Activated T-cell treated with anti-CD3 and anti-CD28 coated beads, Interleukin-2, amount 50 U/mL, for 72 hours (primary cell): ENCODE measurements around the gene ZCWPW1. TPM values are rescaled to one million over a fixed set of nuclear protein-coding genes. Genes with fewer than 3 reads are reported as not detected.
"Not testable (repeated sequence)": the region's sequence is repeated elsewhere in the genome, so short reads cannot be mapped to it uniquely, and the experiment has no call there.

Experiments
- ATAC-seq, 2 donors: fragments of 150-1000 bp; cut with Tn5 transposase; replicated peaks in 1 of 2; 2 replicates each; pipeline ENCODE4 v1.10.0; 2021; ENCODE audit warnings: moderate library complexity in 2 of 2, mild to moderate bottlenecking in 1 of 2
- DNase-seq, 2 donors: peaks; one replicate each; pipeline ENCODE4 v3.0.0; 2021 to 2022; ENCODE audit warnings: mixed read lengths in 1 of 2
- H3K27ac Mint-ChIP-seq: one replicate; pipeline ENCODE4 v1.8.0; 2022; ENCODE audit warnings: mild to moderate bottlenecking, moderate library complexity, mixed read lengths
- H3K27me3 Mint-ChIP-seq: one replicate; pipeline ENCODE4 v1.8.0; 2022; ENCODE audit warnings: low read depth, mixed read lengths
- H3K36me3 Mint-ChIP-seq, 2 donors: one replicate each; pipeline ENCODE4 v1.8.0; 2022; ENCODE audit warnings: mixed read lengths in 2 of 2, mild to moderate bottlenecking in 1 of 2; ENCODE audit not compliant: insufficient read depth in 2 of 2
- H3K4me1 Mint-ChIP-seq: one replicate; pipeline ENCODE4 v1.8.0; 2022; ENCODE audit warnings: low read depth, mixed read lengths
- H3K4me3 Mint-ChIP-seq, 2 donors: one replicate each; pipeline ENCODE4 v1.8.0; 2022; ENCODE audit warnings: mild to moderate bottlenecking in 2 of 2, mixed read lengths in 2 of 2, moderate library complexity in 2 of 2
- H3K9me3 Mint-ChIP-seq, 2 donors: one replicate each; pipeline ENCODE4 v1.8.0; 2022; ENCODE audit warnings: mixed read lengths in 2 of 2
- total RNA-seq, 2 donors: library from RNA; stranded (reverse); gene quantifications; one replicate each; pipeline ENCODE4 v1.2.3, GENCODE V29; 2022

The ZCWPW1 gene
- total RNA-seq, 2 donors from 2014 or later: 5.9 to 6.5 TPM

DNA sequence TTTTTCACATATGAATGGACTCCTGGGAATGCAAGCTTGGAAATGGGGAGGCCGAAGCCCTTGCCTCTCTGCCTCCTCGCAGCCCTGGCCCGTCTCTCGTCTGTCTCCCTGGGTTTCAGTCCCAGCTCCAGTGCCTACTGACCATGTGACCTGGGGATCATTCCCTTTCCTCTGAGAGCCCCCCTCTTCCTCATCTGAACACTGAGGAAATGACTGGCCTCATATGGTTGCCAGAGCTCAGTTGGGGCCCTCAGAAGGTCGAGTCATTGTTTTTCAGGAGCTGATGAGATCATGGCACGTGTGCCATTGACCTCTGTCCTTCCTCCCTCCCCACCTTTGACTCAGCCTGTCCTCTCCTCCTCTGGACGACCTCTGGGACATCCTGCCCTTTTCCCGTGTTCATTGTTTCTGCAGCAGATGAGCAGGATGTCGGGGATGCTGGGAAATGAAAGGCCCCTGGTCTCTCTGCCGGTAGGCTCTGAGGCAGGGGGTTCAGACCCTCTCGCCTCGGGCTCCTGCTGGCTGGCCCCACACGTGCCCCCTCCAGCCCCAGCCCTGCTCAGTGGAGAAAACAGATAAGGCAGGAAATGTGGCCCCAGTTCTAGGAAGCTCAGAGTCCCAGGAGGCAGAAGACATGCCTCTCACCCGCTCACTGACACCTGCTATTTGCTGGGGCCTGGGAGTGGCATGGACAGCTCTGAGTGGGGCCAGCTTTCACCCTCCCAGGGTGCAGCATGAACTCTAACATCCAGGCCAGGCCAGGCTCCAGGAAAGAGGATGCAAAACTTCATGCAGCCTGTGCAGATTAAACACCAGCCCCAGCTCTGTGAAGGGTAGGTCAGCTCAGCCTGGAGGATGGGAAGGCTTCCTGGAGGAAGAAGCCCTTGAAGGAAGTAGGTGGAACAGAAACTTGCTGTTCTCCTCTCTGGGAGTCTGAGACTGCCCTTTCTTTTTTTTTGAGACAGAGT lies 16.1 kb upstream of the ZCWPW1 start:
- H3K27me3 Mint-ChIP-seq: no peaks in the 10 kb centered on the region
- DNase-seq (no peak), ATAC-seq (peak; percentile 54 to 77)
- H3K4me3 Mint-ChIP-seq: peak overlapping the region; percentile 15 to 18
- no peaks in the 10 kb centered on the region for H3K9me3 Mint-ChIP-seq
- H3K4me1 Mint-ChIP-seq: peaks cover 10% of the 10 kb centered on the region
- H3K27ac Mint-ChIP-seq: peak overlapping the region; percentile 57
- no peaks in the 10 kb centered on the region for H3K36me3 Mint-ChIP-seq

DNA sequence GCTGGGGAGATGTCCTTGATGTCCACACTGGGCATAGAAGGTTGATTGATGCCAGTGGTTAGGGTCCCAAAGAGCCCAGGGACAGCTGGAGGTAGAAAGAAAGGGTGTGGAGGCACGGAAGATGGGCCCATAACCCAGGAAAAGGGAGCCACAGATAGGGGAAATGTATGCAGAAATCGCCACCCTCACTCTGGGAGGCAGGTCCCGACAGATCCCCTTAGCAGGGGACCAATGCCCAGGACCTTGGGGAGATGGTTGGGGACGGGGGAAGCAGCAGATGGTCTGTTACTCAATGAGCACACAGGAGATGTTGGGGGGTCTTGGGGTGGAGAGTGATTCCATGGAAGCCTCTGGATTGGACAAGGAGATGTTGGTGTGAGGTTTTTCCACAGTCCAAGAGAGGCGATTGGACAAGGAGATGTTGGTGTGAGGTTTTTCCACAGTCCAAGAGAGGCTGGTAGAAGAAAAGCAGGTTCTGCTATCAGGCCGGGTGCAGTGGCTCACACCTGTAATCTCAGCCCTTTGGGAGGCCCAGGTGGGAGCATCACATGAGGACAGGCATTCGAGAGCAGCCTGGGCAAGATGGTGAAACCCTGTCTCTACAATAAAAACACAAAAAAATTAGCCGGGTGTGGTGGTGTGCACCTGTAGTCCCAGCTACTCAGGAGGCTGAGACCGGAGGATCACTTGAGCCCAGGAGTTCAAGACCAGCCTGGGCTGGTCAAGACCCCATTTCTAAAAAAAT lies 14.8 kb upstream of the ZCWPW1 start:
- no peak overlapping the region for H3K4me3 Mint-ChIP-seq
- ATAC-seq (no peak), DNase-seq (no peak)
- H3K9me3 Mint-ChIP-seq: no peaks in the 10 kb centered on the region
- no peak overlapping the region for H3K27ac Mint-ChIP-seq
- peaks cover 10% of the 10 kb centered on the region for H3K4me1 Mint-ChIP-seq
- no peaks in the 10 kb centered on the region for H3K36me3 Mint-ChIP-seq
- no peaks in the 10 kb centered on the region for H3K27me3 Mint-ChIP-seq

DNA sequence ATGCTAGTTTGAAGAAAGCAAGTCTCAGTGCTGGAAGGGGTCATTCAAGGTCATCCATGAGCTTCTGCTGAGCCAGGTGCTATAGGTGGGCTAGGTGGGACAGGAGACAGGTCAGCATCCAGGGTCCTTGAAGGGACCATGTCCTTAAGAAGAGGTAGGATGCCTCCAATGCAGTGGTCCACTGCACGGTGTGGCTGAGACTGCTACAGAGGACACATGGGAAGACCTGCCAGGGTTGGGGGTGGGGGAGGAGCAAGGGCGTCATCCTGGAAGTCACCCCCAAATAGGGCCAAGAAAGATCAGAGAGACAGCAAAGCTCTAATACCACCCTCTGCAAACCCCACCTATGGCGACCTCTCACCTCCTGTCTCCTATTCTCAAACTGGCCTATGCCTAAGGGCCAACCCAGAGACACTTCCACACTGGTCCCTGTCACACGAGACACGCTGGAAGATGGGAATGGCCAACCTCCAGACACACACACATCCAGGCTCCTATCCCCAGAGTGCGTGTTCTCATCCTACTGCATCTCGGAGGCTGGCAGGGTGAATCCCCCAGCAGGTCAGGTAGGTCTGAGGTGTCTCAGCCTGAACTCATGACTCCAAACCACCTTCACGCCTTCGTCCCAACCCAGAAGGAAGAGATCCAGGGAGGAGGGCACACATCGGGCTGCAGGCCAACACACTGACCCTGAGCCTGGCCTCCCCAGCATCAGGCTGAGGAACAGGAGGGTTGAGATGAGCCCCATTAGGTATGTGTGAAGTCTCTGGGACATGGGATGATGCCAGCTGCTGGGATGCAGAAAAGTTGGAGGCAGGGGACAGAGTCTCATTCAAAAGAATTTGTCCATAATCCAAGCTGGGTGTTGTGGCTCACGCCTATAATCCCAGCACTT lies 13.4 kb upstream of the ZCWPW1 start:
- DNase-seq (no peak), ATAC-seq (peak in 1 of 2 donors; percentile 8)
- Mint-ChIP-seq H3K4me3 (no peak overlapping the region), H3K4me1 (peaks cover 10% of the 10 kb centered on the region), H3K27ac (no peak overlapping the region), H3K27me3 (no peaks in the 10 kb centered on the region), H3K36me3 (no peaks in the 10 kb centered on the region), H3K9me3 (no peaks in the 10 kb centered on the region)

DNA sequence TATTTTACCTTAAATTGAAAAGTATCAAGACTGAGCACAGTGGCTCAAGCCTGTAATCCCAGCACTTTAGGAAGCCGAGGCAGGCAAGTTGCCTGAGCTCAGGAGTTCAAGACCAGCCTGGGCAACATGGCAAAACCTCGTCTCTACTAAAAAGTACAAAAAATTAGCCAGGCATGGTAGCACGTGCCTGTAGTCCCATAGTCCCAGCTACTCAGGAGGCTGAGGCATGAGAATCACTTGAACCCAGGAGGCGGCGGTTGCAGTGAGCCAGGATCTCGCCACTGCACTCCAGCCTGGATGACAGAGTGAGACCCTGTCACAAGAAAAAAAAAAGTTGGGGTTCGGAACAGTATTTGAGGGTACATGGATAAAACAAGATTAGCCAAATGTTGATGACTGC lies 10.7 kb upstream of the ZCWPW1 start:
- not testable (repeated sequence) for H3K9me3 Mint-ChIP-seq, H3K27me3 Mint-ChIP-seq, DNase-seq, H3K27ac Mint-ChIP-seq, ATAC-seq, H3K4me3 Mint-ChIP-seq
- Mint-ChIP-seq H3K36me3 (peaks cover 7 to 15% of the 10 kb centered on the region in 2 donors), H3K4me1 (peaks cover 14% of the 10 kb centered on the region)

DNA sequence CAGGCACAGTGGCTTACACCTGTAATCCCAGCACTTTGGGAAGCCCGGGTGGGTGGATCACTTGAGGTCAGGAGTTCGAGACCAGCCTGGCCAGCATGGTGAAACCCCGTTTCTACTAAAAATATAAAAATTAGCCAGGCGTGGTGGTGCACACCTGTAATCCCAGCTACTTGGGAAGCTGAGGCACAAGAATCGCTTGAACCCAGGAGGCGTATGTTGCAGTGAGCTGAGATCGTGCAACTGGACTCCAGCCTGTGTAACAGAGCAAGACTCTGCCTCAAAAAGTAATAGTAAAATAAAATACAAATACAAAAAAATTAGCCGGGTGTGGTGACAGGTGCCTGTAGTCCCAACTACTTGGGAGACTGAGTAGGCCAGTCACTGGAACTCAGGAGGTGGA lies 10.2 kb upstream of the ZCWPW1 start:
- Mint-ChIP-seq H3K4me1 (peaks cover 16% of the 10 kb centered on the region), H3K36me3 (peaks cover 8 to 19% of the 10 kb centered on the region in 2 donors)
- ATAC-seq, DNase-seq, H3K27me3 Mint-ChIP-seq, H3K27ac Mint-ChIP-seq, H3K9me3 Mint-ChIP-seq, H3K4me3 Mint-ChIP-seq: not testable (repeated sequence)

DNA sequence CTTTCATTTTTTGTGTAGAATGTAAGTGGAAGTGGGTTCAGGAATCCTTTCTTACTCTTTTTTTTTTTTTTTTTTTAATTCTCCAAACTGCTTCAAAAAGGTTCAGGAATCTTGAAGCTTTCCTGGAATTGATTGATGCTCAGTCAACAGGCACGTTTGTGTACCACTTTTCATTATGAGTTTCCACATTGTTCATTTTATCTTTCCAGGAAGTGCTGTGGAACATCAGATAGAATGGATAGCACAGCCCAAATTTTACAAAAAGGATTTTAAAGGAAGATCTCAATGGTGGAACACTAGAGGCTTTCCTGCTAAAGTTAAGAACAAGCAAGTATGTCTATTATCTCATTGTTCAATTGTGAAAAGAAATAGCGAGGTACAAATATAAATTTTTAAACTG lies 9.7 kb upstream of the ZCWPW1 start:
- DNase-seq (no peak), ATAC-seq (no peak)
- Mint-ChIP-seq H3K9me3 (no peaks in the 10 kb centered on the region), H3K27me3 (no peaks in the 10 kb centered on the region), H3K36me3 (peaks cover 10 to 23% of the 10 kb centered on the region in 2 donors), H3K4me3 (peak overlapping the region in 1 of 2 donors; percentile 27), H3K27ac (peak overlapping the region; percentile 73), H3K4me1 (peaks cover 22% of the 10 kb centered on the region)

DNA sequence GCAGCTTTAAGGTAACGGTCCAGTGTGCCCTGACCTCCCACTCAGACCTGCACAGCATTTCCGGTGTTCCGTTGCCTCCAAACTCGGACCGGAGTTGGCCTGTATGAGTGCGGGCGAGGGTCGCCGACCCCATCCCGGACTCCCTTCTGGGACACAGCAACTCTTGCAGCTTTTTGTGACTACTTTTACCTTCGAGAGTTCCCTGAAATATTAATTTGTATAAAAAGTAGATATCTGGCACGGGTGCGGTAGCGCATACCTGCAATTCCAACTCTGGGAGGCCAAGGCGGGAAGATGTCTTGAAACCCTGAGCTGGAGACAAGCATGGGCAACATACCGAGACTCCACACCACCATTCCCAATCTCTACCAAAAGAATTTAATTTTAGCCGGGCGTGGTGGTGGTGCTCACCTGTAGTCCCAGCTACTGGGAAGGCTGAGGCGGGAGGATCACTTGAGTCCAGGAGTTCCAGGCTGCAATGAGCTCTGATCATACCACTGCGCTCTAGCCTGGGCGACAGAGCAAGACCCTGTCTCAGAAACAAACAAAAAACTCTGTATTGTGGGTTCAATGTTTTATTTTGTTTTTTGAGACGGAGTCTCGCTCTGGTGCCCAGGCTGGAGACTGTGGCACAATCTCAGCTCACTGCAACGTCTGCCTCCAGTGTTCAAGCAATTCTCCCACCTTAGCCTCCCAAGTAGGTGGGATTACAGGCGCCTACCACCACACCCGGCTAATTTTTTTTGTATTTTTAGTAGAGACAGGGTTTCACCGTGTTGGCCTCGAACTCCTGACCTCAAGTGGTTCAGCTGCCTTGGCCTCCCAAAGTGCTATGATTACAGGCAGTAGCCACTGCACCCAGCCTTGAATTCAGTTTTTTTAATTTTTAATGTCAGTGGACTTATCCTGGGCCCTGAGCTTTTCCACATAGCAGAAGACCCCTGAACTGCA lies 8.9 kb upstream of the ZCWPW1 start:
- Mint-ChIP-seq H3K9me3 (no peaks in the 10 kb centered on the region), H3K36me3 (peaks cover 10 to 29% of the 10 kb centered on the region in 2 donors), H3K4me1 (peaks cover 27% of the 10 kb centered on the region), H3K27me3 (no peaks in the 10 kb centered on the region), H3K27ac (no peak overlapping the region), H3K4me3 (peak overlapping the region; percentile 50 to 96)
- ATAC-seq: no peak
- DNase-seq: no peak

DNA sequence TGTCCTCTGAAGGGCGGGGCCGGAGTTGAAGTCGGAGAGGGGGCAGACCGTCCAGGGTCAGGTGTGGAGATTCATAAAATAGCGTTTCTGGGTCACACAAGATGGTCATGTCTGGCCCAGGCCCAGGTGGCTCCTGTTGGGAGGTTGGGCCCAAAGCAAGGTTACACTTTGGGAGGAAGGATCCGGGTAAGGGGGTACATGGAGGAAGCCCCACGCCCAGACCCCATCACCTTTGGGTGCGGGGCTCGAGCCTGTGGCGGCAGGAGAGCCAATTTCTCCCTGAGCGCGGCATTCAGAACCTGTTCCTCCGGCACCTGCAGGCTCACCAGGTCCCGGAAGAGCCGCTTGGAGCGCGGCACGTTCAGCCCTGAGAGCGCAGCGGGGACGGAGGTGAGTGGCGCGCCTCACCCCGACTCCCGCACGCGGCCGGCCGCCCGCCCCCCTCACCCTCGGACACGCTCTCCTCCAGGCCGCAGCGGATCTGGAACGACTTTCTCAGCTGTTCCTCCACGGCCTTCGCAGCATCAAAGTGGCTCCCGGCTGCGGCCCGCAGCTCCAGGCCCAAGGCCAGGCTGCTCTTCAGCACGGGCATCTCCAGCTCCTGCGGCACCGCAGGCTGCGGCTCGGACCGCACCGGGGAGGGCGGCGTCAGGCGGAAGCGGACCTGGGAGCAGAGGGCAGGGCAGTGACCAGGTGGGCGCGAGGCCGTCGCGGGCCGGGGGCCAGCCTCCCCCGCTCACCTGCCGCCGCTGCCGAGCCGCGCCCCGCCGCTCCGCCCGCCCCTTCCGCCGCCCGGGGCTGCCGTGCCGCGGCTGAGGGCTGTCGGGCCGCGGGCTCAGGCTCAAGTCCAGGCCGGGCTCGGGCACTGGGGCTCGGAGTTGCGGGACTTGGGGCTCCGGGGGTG lies 7.2 kb upstream of the ZCWPW1 start:
- Mint-ChIP-seq H3K9me3 (no peaks in the 10 kb centered on the region), H3K36me3 (peaks cover 10 to 29% of the 10 kb centered on the region in 2 donors), H3K4me1 (peaks cover 40% of the 10 kb centered on the region), H3K27me3 (no peaks in the 10 kb centered on the region), H3K27ac (peak overlapping the region; percentile 57), H3K4me3 (peak overlapping the region; percentile 96 to 97)
- DNase-seq (peak; percentile 52 to 57), ATAC-seq (peak; percentile 28 to 29)

DNA sequence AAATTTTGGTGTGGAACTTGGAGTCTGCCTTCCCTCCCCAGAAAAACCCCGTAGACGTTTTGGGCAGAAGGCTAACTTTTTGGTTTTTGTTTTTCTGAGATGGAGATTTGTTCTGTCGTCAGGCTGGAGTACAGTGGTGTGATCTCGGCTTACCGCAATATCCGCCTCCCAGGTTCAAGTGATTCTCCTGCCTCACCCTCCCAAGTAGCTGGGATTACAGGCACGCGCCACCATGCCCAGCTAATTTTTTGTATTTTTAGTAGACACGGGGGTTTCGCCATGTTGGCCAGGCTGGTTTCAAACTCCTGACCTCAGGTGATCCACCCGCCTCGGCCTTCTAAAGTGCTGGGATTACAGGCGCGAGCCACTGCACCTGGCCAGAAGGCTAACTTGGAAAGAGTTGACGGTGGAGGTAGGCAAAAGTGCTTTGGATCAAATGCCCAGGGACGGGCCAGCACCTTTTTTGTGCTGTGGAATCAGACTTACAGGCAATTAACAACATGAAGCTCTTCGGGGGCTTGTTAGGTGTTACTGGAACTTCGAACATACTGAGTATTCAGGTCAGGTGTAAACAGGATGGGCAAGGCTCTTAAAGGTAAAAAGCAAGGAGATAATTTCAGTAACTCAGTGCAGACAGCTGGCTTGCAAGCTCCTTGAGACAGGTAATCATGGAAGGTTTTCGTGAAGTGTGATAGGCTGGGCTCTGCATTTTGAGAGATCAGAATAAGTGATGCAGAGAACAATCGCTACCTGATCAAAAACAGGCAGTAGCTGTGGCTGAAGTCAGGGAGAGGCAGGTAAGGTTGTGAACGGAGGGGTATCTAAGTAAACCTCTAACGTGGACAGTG lies 6.0 kb upstream of the ZCWPW1 start:
- Mint-ChIP-seq H3K36me3 (peaks cover 12 to 31% of the 10 kb centered on the region in 2 donors), H3K9me3 (no peaks in the 10 kb centered on the region), H3K4me1 (peaks cover 41% of the 10 kb centered on the region), H3K27ac (peak overlapping the region; percentile 69), H3K27me3 (no peaks in the 10 kb centered on the region), H3K4me3 (peak overlapping the region; percentile 84 to 95)
- DNase-seq (no peak), ATAC-seq (no peak)

DNA sequence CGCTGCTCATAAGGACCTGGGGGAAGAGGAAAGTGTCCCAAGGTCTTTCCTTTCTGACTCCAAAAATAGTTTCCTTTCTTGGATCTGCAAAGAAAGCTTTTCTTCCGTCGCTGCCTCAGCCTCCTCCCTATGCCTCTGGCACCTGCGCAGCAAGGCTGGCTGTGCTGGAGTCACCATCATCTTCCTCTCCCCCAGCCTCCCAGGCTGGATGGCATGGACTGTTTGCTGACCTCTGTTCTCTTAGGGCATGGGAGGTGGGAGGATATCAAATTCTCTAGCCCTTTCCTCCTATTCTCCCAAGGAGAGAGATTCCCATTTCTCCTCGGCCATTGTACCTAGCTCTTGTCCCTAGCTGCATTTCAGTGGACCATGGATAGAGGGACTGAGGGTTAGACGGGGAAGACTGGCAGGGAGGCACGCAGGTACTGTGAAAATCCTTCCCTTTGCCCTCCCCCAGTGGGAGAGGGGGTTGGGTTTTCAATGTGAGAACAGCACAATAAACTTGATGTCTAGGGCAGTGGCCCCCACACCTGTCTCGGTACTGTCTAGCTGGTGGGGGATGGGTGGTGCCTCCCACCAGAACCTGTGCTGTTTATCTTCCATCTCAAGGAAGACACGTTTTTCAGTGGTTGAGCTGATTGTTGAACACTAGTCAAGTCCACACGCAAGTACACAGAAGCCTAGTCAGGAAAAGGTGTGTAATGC lies 5.2 kb upstream of the ZCWPW1 start:
- DNase-seq (no peak), ATAC-seq (no peak)
- H3K27me3 Mint-ChIP-seq: no peaks in the 10 kb centered on the region
- peaks cover 47% of the 10 kb centered on the region for H3K4me1 Mint-ChIP-seq
- peak overlapping the region; percentile 84 to 95 for H3K4me3 Mint-ChIP-seq
- H3K27ac Mint-ChIP-seq: peak overlapping the region; percentile 69
- H3K9me3 Mint-ChIP-seq: no peaks in the 10 kb centered on the region
- H3K36me3 Mint-ChIP-seq: peaks cover 16 to 33% of the 10 kb centered on the region in 2 donors
